Activated CD8-positive, alpha-beta memory T cell treated with anti-CD3 and anti-CD28 coated beads, Interleukin-2, amount 50 U/mL, for 4 hours (primary cell): ENCODE data around the gene CCDC63.
"Not testable (repeated sequence)": the region's sequence is repeated elsewhere in the genome, so short reads cannot be mapped to it uniquely, and the experiment has no call there.

Experiments used
- DNase-seq: peaks from one replicate; pipeline ENCODE4 v3.0.0-alpha.2; 2020

CCDC63 gene

GRCh38 chr12:110927546-110927945, 80.8 kb downstream of the CCDC63 start:
- DNase-seq: no peak

GRCh38 chr12:110928700-110929099, 81.9 kb downstream of the CCDC63 start:
- no peak for DNase-seq

GRCh38 chr12:110929818-110930217, 83.0 kb downstream of the CCDC63 start:
- no peak for DNase-seq

- no peak for DNase-seq
Observed at GRCh38 chr12:110930348-110931314, 83.8 kb downstream of the CCDC63 start.

- DNase-seq: no peak
Observed at GRCh38 chr12:110931315-110931728, 84.5 kb downstream of the CCDC63 start.

GRCh38 chr12:110932046-110932445, 85.3 kb downstream of the CCDC63 start:
- DNase-seq: no peak

- DNase-seq: no peak
Observed at GRCh38 chr12:110933326-110933974, 86.7 kb downstream of the CCDC63 start.

- no peak for DNase-seq
Observed at GRCh38 chr12:110934093-110934852, 87.5 kb downstream of the CCDC63 start.

- no peak for DNase-seq
Observed at GRCh38 chr12:110935588-110935987, 88.8 kb downstream of the CCDC63 start.

- DNase-seq: no peak
Observed at GRCh38 chr12:110936367-110937103, 89.7 kb downstream of the CCDC63 start.

GRCh38 chr12:110937104-110937641, 90.4 kb downstream of the CCDC63 start:
- peak; percentile 58 for DNase-seq

GRCh38 chr12:110940296-110940695, 93.5 kb downstream of the CCDC63 start:
- DNase-seq: no peak

GRCh38 chr12:110940933-110941332, 94.1 kb downstream of the CCDC63 start:
- no peak for DNase-seq

- DNase-seq: no peak
Observed at GRCh38 chr12:110941391-110941790, 94.6 kb downstream of the CCDC63 start.

GRCh38 chr12:110943373-110943772, 96.6 kb downstream of the CCDC63 start:
- DNase-seq: no peak

- no peak for DNase-seq
Observed at GRCh38 chr12:110948041-110948440, 101.3 kb downstream of the CCDC63 start.

- DNase-seq: not testable (repeated sequence)
Observed at GRCh38 chr12:110950466-110950865, 103.7 kb downstream of the CCDC63 start.

GRCh38 chr12:110950867-110951266, 104.1 kb downstream of the CCDC63 start:
- not testable (repeated sequence) for DNase-seq
